Measurements from ENCODE around the gene ABHD17C.
A peak's percentile ranks its signal among the peaks of the same experiment; 100 is the strongest.
"Not testable (repeated sequence)": the region's sequence is repeated elsewhere in the genome, so short reads cannot be mapped to it uniquely, and the experiment has no call there.

Gene ABHD17C

DNA sequence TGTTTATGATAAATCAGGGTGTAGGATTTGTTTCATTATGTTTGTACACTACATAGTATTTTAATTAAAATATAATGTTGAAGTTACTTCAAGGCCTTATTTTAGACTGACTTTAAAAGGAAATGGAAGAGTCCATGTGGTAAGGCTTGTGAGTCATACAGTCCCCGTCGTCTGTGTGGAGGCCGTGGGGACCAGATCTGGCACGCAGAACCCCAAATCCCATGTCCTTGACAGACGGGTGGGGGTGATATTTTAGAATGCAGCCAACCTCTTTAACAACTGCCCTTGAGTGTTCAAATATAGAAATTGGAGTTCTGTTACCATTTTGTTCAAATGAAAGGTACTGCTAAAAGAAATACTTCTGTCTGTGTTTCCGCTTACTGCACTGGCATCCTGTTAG is 35.8 kb downstream of the ABHD17C start:
- no peak for DNase-seq (ENCODE audit: low spot score)

DNA sequence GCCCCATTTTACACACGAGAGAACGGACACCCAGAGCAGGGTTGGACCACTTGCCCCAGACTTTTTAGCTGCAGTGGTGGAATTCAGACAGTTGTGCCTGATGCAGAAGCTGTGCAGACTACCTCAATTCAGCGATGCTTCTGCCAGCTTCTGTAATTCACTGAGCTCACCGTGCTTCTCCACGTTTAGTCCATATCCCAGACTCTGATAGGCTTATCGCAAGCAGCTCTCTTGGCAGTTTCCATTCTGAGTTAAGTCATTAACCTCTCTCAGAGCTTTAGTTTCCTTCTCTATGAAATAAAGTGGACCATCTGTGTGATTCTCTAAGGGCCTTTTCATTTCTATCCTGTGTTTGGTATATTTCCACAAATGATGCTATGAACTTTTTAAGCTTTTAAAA is 37.1 kb downstream of the ABHD17C start:
- DNase-seq (ENCODE audit: low spot score) = no peak

DNA sequence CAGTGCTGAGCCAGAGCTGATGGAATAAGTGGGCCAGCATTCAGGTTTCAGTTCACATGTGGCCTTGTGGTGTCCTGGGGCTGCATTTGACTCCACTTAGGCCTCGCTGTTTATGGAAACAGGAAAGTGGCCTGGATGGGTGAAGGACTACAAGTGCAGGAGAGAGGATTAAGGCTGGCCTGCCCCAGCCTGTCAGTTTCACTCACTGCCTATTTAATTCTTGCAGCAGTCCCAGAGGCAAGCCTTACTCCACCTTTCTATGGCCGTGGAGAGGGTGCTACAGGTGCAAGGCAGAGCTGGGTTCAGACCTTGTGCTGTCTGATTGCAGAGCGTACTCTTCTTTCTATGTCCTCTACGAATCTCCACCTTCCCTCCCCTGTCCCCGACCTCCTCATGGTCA is 37.7 kb downstream of the ABHD17C start:
- no peak for DNase-seq (ENCODE audit: low spot score)

DNA sequence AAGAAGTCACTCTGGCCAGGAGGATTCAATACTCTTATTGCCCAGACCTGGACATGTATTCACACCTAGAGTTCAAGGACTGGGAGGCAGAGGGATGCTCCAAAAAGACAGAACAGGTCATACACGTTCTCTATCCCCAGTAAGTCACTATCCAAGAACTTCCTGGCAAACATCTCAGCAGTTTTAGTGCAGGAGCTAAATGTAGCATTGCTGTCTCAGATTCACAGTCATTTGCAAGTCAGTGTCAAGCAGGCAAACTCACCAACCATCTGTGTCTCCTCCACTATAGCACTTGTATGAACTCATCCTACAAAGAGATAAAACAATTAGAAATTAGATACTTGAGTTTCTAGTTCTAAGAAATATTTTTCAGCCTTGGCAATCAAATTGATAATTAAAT is 38.4 kb downstream of the ABHD17C start:
- no peak for DNase-seq (ENCODE audit: low spot score)

DNA sequence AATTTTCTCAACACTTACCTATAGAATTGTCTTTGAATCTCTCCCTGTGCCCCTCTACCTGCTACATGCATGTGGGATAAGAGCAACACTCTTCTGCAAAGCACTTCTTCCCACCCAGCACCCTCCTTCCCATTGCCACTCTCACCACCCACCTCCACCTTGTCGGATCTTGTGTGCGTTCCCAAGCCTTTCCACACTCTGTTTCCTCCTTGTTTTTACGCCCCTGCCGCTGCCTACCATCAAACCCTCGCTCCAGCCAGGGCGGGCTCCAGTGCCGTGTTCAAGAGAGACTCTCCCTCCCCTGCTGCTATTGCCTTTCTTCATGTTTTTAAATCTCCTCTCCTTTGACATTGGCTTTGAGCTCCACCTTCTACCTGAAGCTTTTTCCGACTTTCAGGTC is 40.2 kb downstream of the ABHD17C start:
- no peak for DNase-seq (ENCODE audit: low spot score)

DNA sequence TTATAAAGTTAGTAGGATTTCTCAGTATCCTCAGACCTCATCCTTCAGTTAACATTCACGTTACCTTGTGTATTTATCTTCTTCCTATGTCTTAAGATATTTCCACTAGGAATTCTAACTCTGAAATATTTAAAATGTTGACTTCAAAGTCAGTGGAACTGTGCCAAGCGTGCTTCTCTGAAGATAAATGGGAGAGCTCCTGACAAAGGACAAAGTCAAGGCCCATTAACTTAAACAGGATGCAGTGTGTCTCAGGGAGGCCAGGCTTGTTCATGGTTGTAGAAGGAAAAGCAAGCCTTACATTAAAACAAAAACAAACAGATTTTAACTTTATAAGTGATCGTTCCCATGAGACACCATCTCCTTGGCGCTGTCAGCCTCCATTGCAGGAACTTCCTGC is 41.5 kb downstream of the ABHD17C start:
- DNase-seq (ENCODE audit: low spot score) = peak; percentile 48

DNA sequence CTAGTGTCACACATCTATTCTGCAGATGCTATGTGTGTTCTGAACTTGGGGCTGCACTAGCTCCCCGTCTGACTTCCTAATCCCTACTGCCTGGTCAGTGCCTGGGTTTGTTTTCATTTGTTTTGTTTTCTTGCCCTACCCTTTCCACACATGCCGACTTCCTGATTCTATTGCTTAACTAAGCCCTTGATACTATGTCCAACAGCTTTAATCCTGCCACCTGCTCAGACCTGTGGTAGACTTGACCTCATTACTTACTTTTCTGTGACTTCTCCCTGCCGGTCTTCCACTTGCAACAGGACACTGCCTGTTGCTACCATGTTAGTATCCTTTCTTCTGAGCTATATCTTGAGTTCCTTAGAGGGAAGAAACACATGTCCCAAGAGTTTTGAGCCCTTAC is 44.8 kb downstream of the ABHD17C start:
- DNase-seq (ENCODE audit: low spot score) = no peak

DNA sequence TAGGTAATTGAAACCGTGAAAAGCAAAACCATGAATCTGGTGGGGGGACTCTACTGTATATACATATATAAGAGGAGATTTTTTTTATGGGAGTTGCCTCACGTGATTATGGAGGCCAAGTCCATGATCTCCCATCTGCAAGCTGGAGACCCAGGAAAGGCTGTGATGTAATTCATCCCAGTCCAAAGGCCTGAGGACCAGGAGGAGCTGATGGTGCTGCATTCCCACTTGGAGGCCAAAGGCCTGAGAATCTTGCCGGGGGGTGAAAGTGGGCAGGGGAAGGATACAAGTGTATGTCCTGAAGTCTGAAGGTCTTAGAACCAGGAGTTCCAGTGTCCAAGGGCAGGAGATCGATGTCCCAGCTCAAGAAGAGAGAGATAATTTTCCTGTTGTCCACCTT is 47.0 kb downstream of the ABHD17C start:
- DNase-seq (ENCODE audit: low spot score) = no peak

DNA sequence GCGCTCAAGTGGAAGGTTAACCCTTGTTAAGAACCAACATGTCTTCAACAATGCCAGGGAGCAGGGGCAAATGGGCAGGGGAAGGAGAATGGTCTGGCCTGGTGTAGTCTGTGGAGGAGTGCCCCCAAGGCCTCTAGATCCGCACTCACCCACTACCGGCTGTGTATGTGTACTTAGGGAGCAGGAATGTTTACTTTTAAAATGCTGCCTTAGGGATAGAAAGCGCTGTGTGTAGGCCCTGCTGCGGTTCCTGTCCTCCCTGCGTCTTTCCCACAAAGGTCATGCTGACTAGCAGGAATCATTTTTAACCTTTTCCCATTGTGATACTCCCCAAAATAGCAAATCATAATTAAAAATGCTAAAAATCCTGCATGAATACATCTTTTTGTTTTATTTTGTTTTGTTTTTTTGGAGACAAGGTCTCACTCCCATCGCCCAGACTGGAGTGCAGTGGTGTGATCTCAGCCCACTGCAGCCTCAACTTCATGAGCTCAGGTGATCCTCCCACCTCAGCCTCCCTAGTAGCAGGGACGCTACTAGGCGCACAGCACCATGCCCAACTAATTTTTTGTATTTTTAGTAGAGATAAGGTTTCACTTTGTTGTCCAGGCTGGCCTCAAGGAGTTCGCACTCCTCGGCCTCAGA is 48.2 kb downstream of the ABHD17C start:
- no peak for DNase-seq (ENCODE audit: low spot score)

DNA sequence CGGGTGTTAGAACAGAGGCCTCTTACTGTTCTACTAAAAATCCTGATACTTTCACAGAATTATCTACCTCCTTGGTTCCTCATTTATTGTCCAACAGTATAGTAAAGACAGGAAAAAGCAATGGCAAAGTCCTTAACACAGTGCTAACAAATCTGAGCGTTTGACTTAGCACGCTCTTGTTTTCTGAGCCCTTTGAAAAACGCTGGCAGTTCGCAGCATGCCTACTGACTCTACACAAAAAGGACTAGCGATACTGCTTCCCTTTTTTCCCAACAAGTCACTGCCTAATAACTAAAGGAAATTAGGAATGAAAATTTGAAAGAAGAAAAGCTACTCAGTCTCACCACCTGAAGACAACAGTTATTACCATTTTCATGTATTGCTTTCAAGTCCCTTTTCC is 49.3 kb downstream of the ABHD17C start:
- DNase-seq (ENCODE audit: low spot score) = no peak

DNA sequence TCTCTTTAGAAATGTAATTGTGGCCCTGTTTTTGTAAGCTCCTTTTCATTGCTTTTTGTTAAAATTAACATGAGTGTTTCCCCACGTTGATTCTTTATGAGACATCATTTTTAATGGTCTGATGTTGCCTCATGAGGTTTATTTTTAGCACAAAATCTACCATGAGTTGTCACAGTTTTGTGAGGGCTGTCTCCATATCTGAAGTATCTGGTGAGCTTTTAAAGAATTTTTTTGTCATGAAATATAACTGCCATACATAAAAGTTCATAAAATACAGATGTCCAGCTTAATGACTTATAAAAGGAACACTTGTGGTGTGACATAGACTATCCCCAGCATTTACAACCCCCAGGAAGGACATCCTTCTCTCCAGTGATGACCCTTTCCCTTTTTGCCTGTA is 49.7 kb downstream of the ABHD17C start:
- DNase-seq (ENCODE audit: low spot score) = no peak

DNA sequence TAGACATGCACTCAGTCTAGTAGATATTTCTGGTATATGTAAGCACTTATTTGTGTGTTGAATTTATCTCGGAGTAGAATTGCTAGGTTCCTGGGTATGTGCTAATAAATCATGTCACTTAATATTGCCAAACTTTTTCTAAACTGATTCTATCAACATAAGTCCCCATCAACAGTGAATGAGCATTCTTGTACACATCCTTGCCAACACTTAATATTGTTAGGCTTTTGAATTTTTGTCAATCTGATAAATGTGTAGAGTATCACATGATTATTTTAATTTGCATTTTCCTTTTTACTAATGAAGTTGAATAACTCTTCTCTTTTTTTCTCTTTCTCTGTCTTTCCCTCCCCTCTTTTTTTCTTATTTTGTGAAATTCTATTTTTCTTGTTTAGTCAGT is 50.8 kb downstream of the ABHD17C start:
- no peak for DNase-seq (ENCODE audit: low spot score)

DNA sequence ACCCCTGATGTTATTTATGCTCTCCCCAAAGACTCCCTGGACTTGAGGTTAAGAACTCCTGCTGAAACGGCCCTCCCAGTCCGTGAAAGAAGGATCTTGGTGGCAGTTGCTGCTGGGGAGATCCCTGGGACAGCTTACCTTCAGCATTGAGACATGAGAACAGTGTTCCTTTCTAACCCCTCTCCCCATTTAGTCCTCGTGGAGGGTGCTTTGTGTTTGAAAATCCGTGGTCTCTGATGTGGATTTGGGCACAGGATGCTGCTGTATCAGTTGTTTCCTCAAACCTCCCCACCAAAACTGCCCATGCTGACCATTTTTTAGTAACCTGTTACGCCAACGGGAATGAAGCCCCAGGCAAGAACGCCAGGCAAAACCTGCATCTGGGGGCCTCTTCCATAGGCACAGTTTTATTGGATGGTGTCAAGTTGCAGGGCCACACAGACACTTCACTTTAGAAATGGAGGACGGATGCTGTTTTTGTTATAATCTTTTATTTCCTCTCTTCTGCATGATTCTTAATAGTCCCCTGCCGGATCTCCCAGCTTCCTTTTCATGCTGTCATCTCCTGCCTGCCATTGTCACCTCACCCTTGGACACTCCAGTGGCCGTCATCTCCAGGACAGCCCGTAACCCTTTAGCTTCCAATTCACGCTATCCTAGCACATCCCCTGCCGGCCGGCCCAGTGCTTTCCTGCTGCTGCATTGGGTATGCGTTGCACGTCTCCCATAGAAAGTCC is 52.4 kb downstream of the ABHD17C start:
- DNase-seq (ENCODE audit: low spot score) = no peak

DNA sequence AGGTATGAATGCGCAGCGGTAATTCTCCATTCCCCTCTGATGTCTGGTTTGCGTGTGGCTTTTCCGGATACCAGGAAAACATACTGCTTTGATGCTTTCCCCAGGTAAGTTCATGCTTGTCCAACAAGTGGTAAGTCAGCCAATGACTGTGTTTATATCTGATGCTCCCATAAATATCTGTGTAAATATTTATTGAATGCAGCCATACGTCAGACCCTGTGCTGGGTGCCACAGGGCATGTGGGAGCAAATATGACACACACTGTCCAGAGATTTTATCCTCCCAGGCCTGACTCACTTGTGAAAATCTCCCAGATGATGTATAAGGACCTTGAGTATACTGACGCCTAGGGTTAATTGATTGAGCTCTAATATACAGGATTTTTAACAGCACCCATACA is 54.5 kb downstream of the ABHD17C start:
- DNase-seq (ENCODE audit: low spot score) = no peak

DNA sequence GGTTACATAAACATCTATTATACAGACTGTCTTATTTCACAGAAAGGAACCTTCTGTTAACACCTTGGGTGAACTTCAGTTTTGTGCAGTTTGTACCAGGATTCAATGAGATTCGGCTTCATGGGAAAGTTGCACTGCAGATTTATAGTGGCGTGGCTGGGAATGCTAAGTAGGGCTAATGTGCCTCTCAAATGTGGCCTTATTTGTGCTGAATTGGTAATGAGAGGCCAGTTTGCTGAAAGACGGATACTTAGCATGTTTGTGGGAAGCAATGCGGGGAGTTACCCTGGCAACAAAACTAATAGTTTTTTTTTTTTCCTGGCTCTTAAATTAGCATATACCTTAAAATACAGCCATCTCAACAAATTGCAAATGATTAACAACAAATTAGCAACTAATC is 55.5 kb downstream of the ABHD17C start:
- DNase-seq (ENCODE audit: low spot score) = no peak

DNA sequence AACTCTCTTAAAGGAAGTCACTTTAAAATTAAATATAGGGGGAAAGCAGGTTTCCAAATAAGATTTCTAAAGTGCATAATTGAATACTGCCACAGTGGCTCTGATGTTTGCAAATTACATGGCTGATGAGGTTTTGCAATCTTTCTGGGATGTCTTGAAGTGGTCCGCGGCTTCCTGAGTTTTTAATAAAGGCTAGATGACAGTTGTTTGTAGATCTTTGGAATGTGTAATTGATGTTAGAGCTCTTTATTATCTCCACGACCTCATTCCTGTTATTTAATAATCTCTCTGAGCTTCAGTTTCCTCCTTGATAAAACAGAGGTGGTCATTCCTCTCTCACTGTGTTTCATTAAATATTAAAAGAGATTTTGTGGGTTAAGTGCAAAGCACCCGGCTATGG is 57.1 kb downstream of the ABHD17C start:
- DNase-seq (ENCODE audit: low spot score) = no peak

DNA sequence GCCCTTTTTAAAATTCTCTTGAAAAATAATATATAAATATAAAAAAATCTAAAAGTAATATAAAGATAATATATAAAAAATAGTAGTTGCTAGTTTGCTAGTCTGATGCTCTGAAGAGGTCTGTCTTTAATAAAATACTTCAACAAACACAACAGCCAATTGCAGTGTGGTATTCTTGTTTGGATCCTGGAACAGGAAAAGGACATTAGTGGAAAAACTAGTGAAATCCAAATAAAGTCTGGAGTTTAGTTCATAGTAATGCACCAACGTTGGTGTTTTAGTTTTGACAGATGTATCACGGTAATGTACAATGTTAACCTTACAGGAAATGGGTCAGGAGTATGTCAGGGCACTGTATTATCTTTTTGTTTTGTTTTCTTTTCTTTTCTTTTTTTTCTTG is 58.1 kb downstream of the ABHD17C start:
- no peak for DNase-seq (ENCODE audit: low spot score)

DNA sequence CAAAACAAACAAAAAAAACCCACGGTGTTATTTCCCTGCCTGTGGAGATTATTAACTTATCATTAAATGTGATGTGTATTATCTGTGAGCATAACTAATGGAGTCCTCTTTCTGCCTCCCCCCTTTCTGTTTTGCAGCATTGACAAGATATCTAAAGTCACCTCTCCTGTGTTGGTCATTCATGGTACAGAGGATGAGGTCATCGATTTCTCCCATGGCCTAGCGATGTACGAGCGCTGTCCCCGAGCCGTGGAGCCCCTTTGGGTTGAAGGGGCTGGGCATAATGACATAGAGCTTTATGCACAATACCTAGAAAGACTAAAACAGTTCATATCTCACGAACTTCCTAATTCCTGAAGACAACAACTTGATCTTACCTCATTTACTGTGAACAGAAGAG is 58.9 kb downstream of the ABHD17C start:
- no peak for DNase-seq (ENCODE audit: low spot score)

DNA sequence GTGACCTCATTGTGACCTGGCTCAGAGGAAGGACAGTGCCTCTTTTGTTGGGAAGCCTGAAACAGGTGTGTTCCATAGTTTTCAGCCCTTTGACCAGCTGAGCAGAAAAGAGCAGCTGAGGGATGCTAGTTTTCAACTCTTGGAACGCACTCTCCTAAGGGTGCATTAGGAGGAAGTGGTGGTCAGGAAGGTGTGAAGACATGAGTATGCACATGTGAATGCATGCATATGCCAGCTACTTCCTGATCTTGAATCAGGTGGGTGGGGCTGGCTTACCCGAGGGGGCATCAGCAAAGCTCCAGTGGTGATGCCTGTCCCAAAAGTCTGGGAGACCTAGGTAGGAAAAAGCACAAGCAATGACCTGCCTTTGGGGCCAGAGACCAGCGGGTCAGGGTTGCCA is 60.8 kb downstream of the ABHD17C start:
- no peak for DNase-seq (ENCODE audit: low spot score)

DNA sequence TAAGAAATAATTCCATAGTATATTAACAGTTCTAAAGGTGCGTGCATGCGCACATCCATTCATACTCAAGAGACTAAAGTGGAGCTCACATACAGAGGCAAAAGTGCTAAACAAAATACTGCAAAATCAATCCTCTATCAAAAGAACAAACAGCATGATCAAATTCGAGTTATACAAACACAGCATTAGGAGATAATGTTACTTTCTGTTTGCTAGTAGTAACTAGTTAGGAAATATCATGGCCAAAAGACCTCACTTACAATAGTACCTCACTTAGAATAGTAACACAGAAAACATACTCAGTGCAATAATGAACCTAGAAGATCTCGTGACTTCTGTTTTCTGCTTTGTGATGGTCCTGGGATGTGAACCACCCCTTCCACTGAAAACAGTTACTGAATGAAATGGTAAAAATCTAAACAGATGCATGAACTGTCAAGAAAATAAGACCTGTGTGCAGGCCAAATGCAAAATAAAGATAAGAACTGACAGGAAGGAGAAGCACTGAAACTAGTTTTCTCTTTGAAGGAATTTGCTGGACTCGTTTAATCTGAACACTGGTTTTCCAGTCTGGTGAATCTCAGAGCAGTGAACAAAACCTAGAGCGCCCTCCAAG is 63.1 kb downstream of the ABHD17C start:
- no peak for DNase-seq (ENCODE audit: low spot score)

DNA sequence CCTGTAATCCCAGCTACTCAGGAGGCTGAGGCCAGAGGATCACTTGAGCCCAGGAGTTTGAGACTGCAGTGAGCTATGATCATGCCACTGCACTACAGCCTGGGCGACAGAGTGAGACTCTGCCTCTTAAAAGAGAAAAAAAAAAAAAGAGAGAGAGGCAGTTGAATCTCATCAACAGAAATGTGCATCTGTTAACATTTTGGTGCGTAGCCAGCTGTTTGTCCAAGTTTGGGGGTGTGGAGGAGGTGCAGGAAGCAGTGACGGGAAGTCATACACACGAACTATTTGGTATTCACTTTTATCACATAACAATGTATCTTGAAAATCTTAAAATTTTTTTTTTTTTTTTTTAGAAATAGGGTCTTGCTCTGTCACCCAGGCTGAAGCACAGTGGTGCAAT is 65.8 kb downstream of the ABHD17C start:
- no peak for DNase-seq (ENCODE audit: low spot score)

DNA sequence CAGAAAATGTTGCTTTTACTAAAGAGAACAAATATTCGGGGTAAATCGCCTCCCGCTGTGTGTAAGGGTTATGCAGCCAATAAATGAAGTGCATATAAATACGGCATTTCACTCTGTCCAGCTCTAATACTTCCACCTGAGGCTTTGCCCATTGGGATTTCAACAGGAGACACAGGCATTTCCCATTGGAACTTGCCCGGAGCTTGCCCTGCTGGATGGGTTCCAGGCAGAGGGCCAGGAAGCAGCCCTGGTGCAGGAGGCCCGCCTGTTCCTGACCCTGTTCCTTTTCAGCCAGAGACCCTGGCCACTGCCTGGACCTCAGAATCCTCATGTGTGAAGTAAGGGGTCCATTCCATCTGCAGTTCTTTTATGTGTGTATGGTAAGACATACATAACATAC is 66.6 kb downstream of the ABHD17C start:
- no peak for DNase-seq (ENCODE audit: low spot score)

DNA sequence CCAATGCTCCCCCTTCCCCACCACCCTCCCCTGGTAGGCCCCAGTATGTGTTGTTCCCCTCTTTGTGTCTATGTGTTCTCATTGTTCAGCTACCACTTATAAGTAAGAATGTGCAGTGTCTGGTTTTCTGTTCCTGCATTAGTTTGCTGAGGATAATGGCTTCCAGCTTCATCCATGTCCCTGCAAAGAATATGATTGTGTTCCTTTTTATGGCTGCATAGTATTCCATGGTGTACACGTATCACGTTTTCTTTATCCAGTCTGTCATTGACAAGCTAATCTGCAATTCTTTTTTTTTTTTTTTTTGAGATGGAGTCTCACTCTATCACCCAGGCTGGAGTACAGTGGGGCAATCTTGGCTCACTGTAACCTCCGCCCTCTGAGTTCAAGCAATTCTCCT is 68.1 kb downstream of the ABHD17C start:
- DNase-seq (ENCODE audit: low spot score) = not testable (repeated sequence)

DNA sequence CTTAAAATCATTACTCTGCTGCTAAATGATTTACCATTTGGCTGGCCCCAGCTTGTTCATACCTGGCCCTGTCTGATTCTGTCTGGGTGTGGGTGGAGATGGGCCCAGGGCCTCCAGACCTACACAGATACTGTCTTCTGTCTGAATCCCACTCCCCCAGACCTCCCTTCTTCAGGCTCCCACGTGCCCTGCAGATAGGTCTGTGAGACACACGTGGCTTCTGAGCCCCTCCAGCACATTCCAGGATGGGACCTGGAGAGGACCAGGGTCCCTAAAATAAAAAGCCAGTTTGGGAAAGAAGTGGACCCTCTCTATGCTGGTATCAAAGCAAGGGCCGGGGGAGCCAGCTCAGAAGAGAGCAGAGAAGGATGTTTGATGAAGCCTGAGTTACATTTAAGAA is 69.4 kb downstream of the ABHD17C start:
- no peak for DNase-seq (ENCODE audit: low spot score)
